Neural cell (in vitro differentiated cells): ENCODE results near the gene ADGRG1.

Source experiments
- EP300 ChIP-seq: fragments of 450-650 bp; conservative IDR thresholded peaks from 2 replicates; pipeline ENCODE4 v1.6.1; 2014; ENCODE audit warnings: antibody characterized with exemption, mild to moderate bottlenecking, moderate library complexity; ENCODE audit not compliant: poor library complexity, severe bottlenecking
- EZH2 ChIP-seq: fragments of 200-600, 300-800 bp; shearing (Covaris generic), sonication (generic); IDR thresholded peaks from 2 replicates; pipeline ENCODE4 v1.6.1; 2014; ENCODE audit warnings: antibody characterized with exemption, low read length, borderline replicate concordance, mild to moderate bottlenecking; ENCODE audit not compliant: insufficient read depth, poor library complexity, severe bottlenecking
- POLR2AphosphoS5 ChIP-seq: IDR thresholded peaks from 2 replicates; pipeline ENCODE4 v1.6.1; 2012
- RAD21 ChIP-seq: fragments of 450-650 bp; conservative IDR thresholded peaks from 2 replicates; pipeline ENCODE4 v1.6.1; 2014; ENCODE audit warnings: antibody characterized with exemption, mild to moderate bottlenecking, moderate library complexity
- TF ChIP-seq, protein P1 (sequence below): fragments of 450-650 bp; IDR thresholded peaks from 2 replicates; pipeline ENCODE4 v1.5.1; 2014; ENCODE audit warnings: antibody characterized with exemption, mild to moderate bottlenecking, moderate library complexity; ENCODE audit not compliant: poor library complexity, severe bottlenecking
- TF ChIP-seq, protein P2 (sequence below): IDR thresholded peaks from 2 replicates; pipeline ENCODE4 v1.6.1; 2012; ENCODE audit warnings: borderline replicate concordance

DNA sequence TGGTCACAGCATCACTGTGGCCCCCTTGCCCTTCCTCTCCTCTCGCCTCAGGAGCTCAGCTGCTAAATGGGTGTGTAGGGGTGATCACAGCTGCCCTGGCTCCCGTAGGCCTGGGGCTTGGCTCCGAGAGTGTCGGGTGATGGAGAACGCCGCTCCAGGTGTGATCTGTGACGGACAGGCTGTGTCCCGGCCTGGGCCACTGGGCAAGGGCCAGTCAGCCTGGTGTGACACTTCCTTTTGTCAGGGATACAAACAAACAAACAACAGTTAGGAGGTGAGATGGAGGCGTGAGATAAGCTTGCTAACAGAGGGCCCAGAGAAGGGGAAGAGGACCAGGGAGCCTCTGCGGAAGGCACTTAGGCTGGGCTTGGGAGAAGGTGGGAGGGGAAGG, 2.0 kb downstream of the ADGRG1 start:
- no peak for TF ChIP-seq EZH2
- no peak for TF ChIP-seq POLR2AphosphoS5
- TF ChIP-seq, protein P1, sequence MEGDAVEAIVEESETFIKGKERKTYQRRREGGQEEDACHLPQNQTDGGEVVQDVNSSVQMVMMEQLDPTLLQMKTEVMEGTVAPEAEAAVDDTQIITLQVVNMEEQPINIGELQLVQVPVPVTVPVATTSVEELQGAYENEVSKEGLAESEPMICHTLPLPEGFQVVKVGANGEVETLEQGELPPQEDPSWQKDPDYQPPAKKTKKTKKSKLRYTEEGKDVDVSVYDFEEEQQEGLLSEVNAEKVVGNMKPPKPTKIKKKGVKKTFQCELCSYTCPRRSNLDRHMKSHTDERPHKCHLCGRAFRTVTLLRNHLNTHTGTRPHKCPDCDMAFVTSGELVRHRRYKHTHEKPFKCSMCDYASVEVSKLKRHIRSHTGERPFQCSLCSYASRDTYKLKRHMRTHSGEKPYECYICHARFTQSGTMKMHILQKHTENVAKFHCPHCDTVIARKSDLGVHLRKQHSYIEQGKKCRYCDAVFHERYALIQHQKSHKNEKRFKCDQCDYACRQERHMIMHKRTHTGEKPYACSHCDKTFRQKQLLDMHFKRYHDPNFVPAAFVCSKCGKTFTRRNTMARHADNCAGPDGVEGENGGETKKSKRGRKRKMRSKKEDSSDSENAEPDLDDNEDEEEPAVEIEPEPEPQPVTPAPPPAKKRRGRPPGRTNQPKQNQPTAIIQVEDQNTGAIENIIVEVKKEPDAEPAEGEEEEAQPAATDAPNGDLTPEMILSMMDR: no peak
- TF ChIP-seq, protein P2, sequence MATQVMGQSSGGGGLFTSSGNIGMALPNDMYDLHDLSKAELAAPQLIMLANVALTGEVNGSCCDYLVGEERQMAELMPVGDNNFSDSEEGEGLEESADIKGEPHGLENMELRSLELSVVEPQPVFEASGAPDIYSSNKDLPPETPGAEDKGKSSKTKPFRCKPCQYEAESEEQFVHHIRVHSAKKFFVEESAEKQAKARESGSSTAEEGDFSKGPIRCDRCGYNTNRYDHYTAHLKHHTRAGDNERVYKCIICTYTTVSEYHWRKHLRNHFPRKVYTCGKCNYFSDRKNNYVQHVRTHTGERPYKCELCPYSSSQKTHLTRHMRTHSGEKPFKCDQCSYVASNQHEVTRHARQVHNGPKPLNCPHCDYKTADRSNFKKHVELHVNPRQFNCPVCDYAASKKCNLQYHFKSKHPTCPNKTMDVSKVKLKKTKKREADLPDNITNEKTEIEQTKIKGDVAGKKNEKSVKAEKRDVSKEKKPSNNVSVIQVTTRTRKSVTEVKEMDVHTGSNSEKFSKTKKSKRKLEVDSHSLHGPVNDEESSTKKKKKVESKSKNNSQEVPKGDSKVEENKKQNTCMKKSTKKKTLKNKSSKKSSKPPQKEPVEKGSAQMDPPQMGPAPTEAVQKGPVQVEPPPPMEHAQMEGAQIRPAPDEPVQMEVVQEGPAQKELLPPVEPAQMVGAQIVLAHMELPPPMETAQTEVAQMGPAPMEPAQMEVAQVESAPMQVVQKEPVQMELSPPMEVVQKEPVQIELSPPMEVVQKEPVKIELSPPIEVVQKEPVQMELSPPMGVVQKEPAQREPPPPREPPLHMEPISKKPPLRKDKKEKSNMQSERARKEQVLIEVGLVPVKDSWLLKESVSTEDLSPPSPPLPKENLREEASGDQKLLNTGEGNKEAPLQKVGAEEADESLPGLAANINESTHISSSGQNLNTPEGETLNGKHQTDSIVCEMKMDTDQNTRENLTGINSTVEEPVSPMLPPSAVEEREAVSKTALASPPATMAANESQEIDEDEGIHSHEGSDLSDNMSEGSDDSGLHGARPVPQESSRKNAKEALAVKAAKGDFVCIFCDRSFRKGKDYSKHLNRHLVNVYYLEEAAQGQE: no peak
- TF ChIP-seq EP300: no peak
- no peak for TF ChIP-seq RAD21
